D721Med (cell line): ENCODE data around the gene TMEM59L.

Experiments used
- DNase-seq: peaks from one replicate; pipeline ENCODE4 v3.0.0; 2011; ENCODE audit warnings: low spot score; ENCODE audit not compliant: insufficient read length
- FAIRE-seq: peaks from 2 replicates; lab custom pipeline; 2011; peaks lifted over from hg19 to GRCh38; lab: Jason Lieb, UNC
- CTCF ChIP-seq: IDR thresholded peaks from 2 replicates; pipeline ENCODE4 v1.5.1; 2012; ENCODE audit warnings: mild to moderate bottlenecking, control low read depth; ENCODE audit not compliant: insufficient read depth; ENCODE audit errors: missing control alignments

The TMEM59L gene

GRCh38 chr19:18662972-18663732 lies 50.5 kb downstream of the TMEM59L start:
- TF ChIP-seq CTCF: no peak
- FAIRE-seq: no peak
- no peak for DNase-seq

- DNase-seq: no peak
- no peak for FAIRE-seq
- TF ChIP-seq CTCF: no peak
Observed at GRCh38 chr19:18663940-18664530, 51.4 kb downstream of the TMEM59L start.

GRCh38 chr19:18665771-18666202 lies 53.1 kb downstream of the TMEM59L start:
- no peak for TF ChIP-seq CTCF
- FAIRE-seq (no peak), DNase-seq (no peak)

GRCh38 chr19:18666317-18666716 lies 53.6 kb downstream of the TMEM59L start:
- DNase-seq (no peak), FAIRE-seq (no peak)
- TF ChIP-seq CTCF: no peak

GRCh38 chr19:18666784-18667183 lies 54.1 kb downstream of the TMEM59L start:
- DNase-seq (no peak), FAIRE-seq (no peak)
- TF ChIP-seq CTCF: no peak

- FAIRE-seq: no peak
- no peak for DNase-seq
- TF ChIP-seq CTCF: no peak
Observed at GRCh38 chr19:18667531-18668251, 55.0 kb downstream of the TMEM59L start.
